WTC11 (cell line): ENCODE results near the gene APLF. TPM values are rescaled to one million over a fixed set of nuclear protein-coding genes. Genes with fewer than 3 reads are reported as not detected.

Experiments used
- ATAC-seq: fragments of 200-7000 bp; cut with Tn5 transposase; 2 replicates; pipeline ENCODE4 v1.10.0; 2021; ENCODE audit warnings: mild to moderate bottlenecking, moderate library complexity
- CTCF ChIA-PET: fragments of 300-600 bp; sonication (Branson Sonifier 250); formaldehyde crosslinking; loops from one replicate; lab custom pipeline; 2021; ENCODE audit warnings: antibody characterized with exemption; lab: Charles Lee
- POLR2A ChIA-PET: fragments of 350-600 bp; sonication (Branson Sonifier 250); formaldehyde crosslinking; loops from one replicate; lab custom pipeline; 2021; ENCODE audit warnings: antibody characterized with exemption; lab: Charles Lee
- DNase-seq: peaks from one replicate; pipeline ENCODE4 v3.0.0; 2021; ENCODE audit warnings: low spot score
- H3K27ac Mint-ChIP-seq: 2 replicates; pipeline ENCODE4 v1.8.0; 2021; ENCODE audit warnings: mixed read lengths
- H3K27me3 Mint-ChIP-seq: 2 replicates; pipeline ENCODE4 v1.8.0; 2021; ENCODE audit warnings: low read depth, mild to moderate bottlenecking, moderate library complexity, mixed read lengths
- H3K36me3 Mint-ChIP-seq: 2 replicates; pipeline ENCODE4 v1.8.0; 2021; ENCODE audit warnings: mixed read lengths
- H3K4me1 Mint-ChIP-seq: 2 replicates; pipeline ENCODE4 v1.8.0; 2022; ENCODE audit warnings: mixed read lengths
- H3K4me3 Mint-ChIP-seq: 2 replicates; pipeline ENCODE4 v1.8.0; 2021; ENCODE audit warnings: mild to moderate bottlenecking, moderate library complexity, mixed read lengths
- H3K9me3 Mint-ChIP-seq: 2 replicates; pipeline ENCODE4 v1.8.0; 2021; ENCODE audit warnings: mixed read lengths
- ATF2 ChIP-seq: sonication (generic); formaldehyde crosslinking; IDR thresholded peaks from 2 replicates; pipeline ENCODE4 v1.8.1; 2022; ENCODE audit warnings: low read depth, missing genetic modification reagents, borderline replicate concordance
- ATF3 ChIP-seq: sonication (generic); formaldehyde crosslinking; conservative IDR thresholded peaks from 2 replicates; pipeline ENCODE4 v1.8.1; 2022; ENCODE audit warnings: mild to moderate bottlenecking, missing genetic modification reagents
- CBFB ChIP-seq: sonication (generic); formaldehyde crosslinking; IDR thresholded peaks from 2 replicates; pipeline ENCODE4 v1.8.1; 2022; ENCODE audit warnings: mild to moderate bottlenecking, low read depth, missing genetic modification reagents
- E2F1 ChIP-seq: sonication (generic); formaldehyde crosslinking; IDR thresholded peaks from 2 replicates; pipeline ENCODE4 v1.8.0; 2022; ENCODE audit warnings: mild to moderate bottlenecking, missing genetic modification reagents
- EMX1 ChIP-seq: fragments of 250-450 bp; sonication (Bioruptor Pico); IDR thresholded peaks from 2 replicates; pipeline ENCODE4 v1.8.0; 2021; ENCODE audit warnings: mild to moderate bottlenecking
- ESRRA ChIP-seq: sonication (generic); formaldehyde crosslinking; IDR thresholded peaks from 2 replicates; pipeline ENCODE4 v1.8.1; 2022; ENCODE audit warnings: mild to moderate bottlenecking, missing genetic modification reagents, borderline replicate concordance
- FOXJ3 ChIP-seq: sonication (generic); formaldehyde crosslinking; IDR thresholded peaks from 2 replicates; pipeline ENCODE4 v1.9.0; 2021; ENCODE audit warnings: missing genetic modification reagents, mild to moderate bottlenecking, borderline replicate concordance
- FOXK1 ChIP-seq: sonication (generic); formaldehyde crosslinking; IDR thresholded peaks from 2 replicates; pipeline ENCODE4 v1.8.0; 2022; ENCODE audit warnings: mild to moderate bottlenecking, moderate library complexity, missing genetic modification reagents
- GTF2I ChIP-seq: fragments of 250-450 bp; sonication (Bioruptor Pico); conservative IDR thresholded peaks from 2 replicates; pipeline ENCODE4 v1.4.0; 2021; ENCODE audit warnings: mild to moderate bottlenecking
- PRRX2 ChIP-seq: fragments of 250-450 bp; sonication (Bioruptor Pico); IDR thresholded peaks from 2 replicates; pipeline ENCODE4 v1.8.0; 2021; ENCODE audit warnings: mild to moderate bottlenecking
- RELA ChIP-seq: sonication (generic); formaldehyde crosslinking; IDR thresholded peaks from 2 replicates; pipeline ENCODE4 v1.8.1; 2022; ENCODE audit warnings: missing genetic modification reagents, mild to moderate bottlenecking, borderline replicate concordance
- SMAD3 ChIP-seq: sonication (generic); formaldehyde crosslinking; IDR thresholded peaks from 2 replicates; pipeline ENCODE4 v1.8.0; 2022; ENCODE audit warnings: missing genetic modification reagents, mild to moderate bottlenecking, borderline replicate concordance
- TEAD1 ChIP-seq: sonication (generic); formaldehyde crosslinking; IDR thresholded peaks from 2 replicates; pipeline ENCODE4 v1.8.0; 2022; ENCODE audit warnings: mild to moderate bottlenecking, missing genetic modification reagents
- TP53 ChIP-seq: sonication (generic); formaldehyde crosslinking; IDR thresholded peaks from 2 replicates; pipeline ENCODE4 v1.8.1; 2023; ENCODE audit warnings: mild to moderate bottlenecking, missing genetic modification reagents
- USF2 ChIP-seq: sonication (generic); formaldehyde crosslinking; IDR thresholded peaks from 2 replicates; pipeline ENCODE4 v1.8.1; 2023; ENCODE audit warnings: mild to moderate bottlenecking, missing genetic modification reagents, moderate library complexity
- ZNF317 ChIP-seq: sonication (generic); formaldehyde crosslinking; IDR thresholded peaks from 2 replicates; pipeline ENCODE4 v1.8.1; 2023; ENCODE audit warnings: low read depth, mild to moderate bottlenecking, moderate library complexity, missing genetic modification reagents, borderline replicate concordance
- total RNA-seq: library from RNA; stranded (reverse); gene quantifications from 3 replicates; pipeline ENCODE4 v1.2.3, GENCODE V29; 2021
- TF ChIP-seq, protein P1 (sequence below): fragments of 250-450 bp; sonication (Bioruptor Pico); IDR thresholded peaks from 2 replicates; pipeline ENCODE4 v1.9.0; 2021; ENCODE audit warnings: mild to moderate bottlenecking
- TF ChIP-seq, protein P2 (sequence below): sonication (generic); formaldehyde crosslinking; IDR thresholded peaks from 2 replicates; pipeline ENCODE4 v1.8.0; 2023; ENCODE audit warnings: missing genetic modification reagents
- TF ChIP-seq, protein P3 (sequence below): sonication (generic); formaldehyde crosslinking; IDR thresholded peaks from 2 replicates; pipeline ENCODE4 v1.8.1; 2022; ENCODE audit warnings: mild to moderate bottlenecking, missing genetic modification reagents, moderate library complexity, borderline replicate concordance
- TF ChIP-seq, protein P4 (sequence below): sonication (generic); formaldehyde crosslinking; IDR thresholded peaks from 2 replicates; pipeline ENCODE4 v1.8.1; 2023; ENCODE audit warnings: mild to moderate bottlenecking, missing genetic modification reagents, moderate library complexity
- TF ChIP-seq, protein P5 (sequence below): fragments of 250-450 bp; sonication (Bioruptor Pico); IDR thresholded peaks from 2 replicates; pipeline ENCODE4 v1.8.0; 2021; ENCODE audit warnings: mild to moderate bottlenecking

Gene APLF
- total RNA-seq, 1 experiment from 2014 or later = 2.7 TPM

DNA sequence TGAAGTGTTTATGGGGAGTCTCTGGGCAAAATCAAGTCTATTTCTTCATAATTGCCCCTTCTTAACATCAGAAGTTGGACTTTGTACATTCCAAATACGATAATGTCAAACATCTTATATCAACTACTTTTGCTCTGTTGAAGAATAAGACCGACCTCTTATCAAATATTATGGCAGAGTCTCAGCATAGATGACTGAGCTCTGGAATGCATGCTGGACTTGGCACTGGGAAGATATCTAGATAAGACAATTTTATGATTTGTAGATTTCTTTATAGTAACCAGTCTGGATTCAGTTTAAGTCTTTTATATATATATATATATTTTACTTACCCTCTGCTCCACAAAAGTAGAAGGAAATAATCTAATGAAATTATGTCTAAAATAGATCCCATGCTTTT is 8.2 kb downstream of the APLF start:
- ATAC-seq = no peak
- CTCF ChIA-PET = no interaction called here
- H3K27ac Mint-ChIP-seq = no peak overlapping the region

GRCh38 chr2:68476454-68476853 is 9.1 kb downstream of the APLF start:
- ATAC-seq (no peak), DNase-seq (no peak)
- H3K4me1 Mint-ChIP-seq = no peaks in the 10 kb centered on the region
- no peaks in the 10 kb centered on the region for H3K9me3 Mint-ChIP-seq
- TF ChIP-seq E2F1 = no peak
- TF ChIP-seq, protein P1, sequence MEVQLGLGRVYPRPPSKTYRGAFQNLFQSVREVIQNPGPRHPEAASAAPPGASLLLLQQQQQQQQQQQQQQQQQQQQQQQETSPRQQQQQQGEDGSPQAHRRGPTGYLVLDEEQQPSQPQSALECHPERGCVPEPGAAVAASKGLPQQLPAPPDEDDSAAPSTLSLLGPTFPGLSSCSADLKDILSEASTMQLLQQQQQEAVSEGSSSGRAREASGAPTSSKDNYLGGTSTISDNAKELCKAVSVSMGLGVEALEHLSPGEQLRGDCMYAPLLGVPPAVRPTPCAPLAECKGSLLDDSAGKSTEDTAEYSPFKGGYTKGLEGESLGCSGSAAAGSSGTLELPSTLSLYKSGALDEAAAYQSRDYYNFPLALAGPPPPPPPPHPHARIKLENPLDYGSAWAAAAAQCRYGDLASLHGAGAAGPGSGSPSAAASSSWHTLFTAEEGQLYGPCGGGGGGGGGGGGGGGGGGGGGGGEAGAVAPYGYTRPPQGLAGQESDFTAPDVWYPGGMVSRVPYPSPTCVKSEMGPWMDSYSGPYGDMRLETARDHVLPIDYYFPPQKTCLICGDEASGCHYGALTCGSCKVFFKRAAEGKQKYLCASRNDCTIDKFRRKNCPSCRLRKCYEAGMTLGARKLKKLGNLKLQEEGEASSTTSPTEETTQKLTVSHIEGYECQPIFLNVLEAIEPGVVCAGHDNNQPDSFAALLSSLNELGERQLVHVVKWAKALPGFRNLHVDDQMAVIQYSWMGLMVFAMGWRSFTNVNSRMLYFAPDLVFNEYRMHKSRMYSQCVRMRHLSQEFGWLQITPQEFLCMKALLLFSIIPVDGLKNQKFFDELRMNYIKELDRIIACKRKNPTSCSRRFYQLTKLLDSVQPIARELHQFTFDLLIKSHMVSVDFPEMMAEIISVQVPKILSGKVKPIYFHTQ = no peak
- TF ChIP-seq, protein P2, sequence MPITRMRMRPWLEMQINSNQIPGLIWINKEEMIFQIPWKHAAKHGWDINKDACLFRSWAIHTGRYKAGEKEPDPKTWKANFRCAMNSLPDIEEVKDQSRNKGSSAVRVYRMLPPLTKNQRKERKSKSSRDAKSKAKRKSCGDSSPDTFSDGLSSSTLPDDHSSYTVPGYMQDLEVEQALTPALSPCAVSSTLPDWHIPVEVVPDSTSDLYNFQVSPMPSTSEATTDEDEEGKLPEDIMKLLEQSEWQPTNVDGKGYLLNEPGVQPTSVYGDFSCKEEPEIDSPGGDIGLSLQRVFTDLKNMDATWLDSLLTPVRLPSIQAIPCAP (CRISPR knock-in tag) = no peak
- no peak for TF ChIP-seq TP53 (CRISPR knock-in tag)
- TF ChIP-seq GTF2I = no peak
- no peak for TF ChIP-seq ATF2 (CRISPR knock-in tag)
- H3K36me3 Mint-ChIP-seq = no peaks in the 10 kb centered on the region
- H3K4me3 Mint-ChIP-seq = no peak overlapping the region
- H3K27me3 Mint-ChIP-seq = no peaks in the 10 kb centered on the region
- ChIA-PET POLR2A (no interaction called here), CTCF (no interaction called here)
- no peak overlapping the region for H3K27ac Mint-ChIP-seq

More for the DNA sequence above, 8.2 kb downstream of the APLF start:
- TF ChIP-seq PRRX2 (CRISPR knock-in tag) (no peak), TEAD1 (no peak), FOXJ3 (CRISPR knock-in tag) (no peak), ATF3 (CRISPR knock-in tag) (no peak), FOXK1 (CRISPR knock-in tag) (no peak), ZNF317 (CRISPR knock-in tag) (no peak), EMX1 (CRISPR knock-in tag) (no peak), USF2 (CRISPR knock-in tag) (no peak), SMAD3 (CRISPR knock-in tag) (no peak), RELA (CRISPR knock-in tag) (no peak), ESRRA (CRISPR knock-in tag) (no peak), CBFB (CRISPR knock-in tag) (no peak)
- TF ChIP-seq, protein P3, sequence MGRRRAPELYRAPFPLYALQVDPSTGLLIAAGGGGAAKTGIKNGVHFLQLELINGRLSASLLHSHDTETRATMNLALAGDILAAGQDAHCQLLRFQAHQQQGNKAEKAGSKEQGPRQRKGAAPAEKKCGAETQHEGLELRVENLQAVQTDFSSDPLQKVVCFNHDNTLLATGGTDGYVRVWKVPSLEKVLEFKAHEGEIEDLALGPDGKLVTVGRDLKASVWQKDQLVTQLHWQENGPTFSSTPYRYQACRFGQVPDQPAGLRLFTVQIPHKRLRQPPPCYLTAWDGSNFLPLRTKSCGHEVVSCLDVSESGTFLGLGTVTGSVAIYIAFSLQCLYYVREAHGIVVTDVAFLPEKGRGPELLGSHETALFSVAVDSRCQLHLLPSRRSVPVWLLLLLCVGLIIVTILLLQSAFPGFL = no peak
- TF ChIP-seq, protein P4, sequence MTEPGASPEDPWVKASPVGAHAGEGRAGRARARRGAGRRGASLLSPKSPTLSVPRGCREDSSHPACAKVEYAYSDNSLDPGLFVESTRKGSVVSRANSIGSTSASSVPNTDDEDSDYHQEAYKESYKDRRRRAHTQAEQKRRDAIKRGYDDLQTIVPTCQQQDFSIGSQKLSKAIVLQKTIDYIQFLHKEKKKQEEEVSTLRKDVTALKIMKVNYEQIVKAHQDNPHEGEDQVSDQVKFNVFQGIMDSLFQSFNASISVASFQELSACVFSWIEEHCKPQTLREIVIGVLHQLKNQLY (CRISPR knock-in tag) = no peak
- TF ChIP-seq, protein P5, sequence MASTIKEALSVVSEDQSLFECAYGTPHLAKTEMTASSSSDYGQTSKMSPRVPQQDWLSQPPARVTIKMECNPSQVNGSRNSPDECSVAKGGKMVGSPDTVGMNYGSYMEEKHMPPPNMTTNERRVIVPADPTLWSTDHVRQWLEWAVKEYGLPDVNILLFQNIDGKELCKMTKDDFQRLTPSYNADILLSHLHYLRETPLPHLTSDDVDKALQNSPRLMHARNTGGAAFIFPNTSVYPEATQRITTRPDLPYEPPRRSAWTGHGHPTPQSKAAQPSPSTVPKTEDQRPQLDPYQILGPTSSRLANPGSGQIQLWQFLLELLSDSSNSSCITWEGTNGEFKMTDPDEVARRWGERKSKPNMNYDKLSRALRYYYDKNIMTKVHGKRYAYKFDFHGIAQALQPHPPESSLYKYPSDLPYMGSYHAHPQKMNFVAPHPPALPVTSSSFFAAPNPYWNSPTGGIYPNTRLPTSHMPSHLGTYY (CRISPR knock-in tag) = no peak
- TF ChIP-seq, all 79 proteins: peak for 0
- Mint-ChIP-seq H3K36me3 (no peaks in the 10 kb centered on the region), H3K9me3 (no peaks in the 10 kb centered on the region), H3K27me3 (no peaks in the 10 kb centered on the region), H3K4me1 (no peaks in the 10 kb centered on the region), H3K4me3 (no peak overlapping the region)
- POLR2A ChIA-PET = no interaction called here
- DNase-seq = no peak
